Prostate gland (tissue), 2 donors: Measurements from ENCODE around the gene NTN5.

Experiments used
- CTCF ChIP-seq, 4 experiments: fragments of 200-600 bp in 2 of 4; fragments of 450-650 bp in 2 of 4; sonication (generic) in 2 of 4; IDR thresholded peaks; 1 replicate in 3 of 4; 2 replicates in 1 of 4; pipeline ENCODE4 v1.5.1; 2016 to 2019; ENCODE audit warnings: antibody characterized with exemption in 4 of 4, mild to moderate bottlenecking in 2 of 4, moderate library complexity in 2 of 4
- POLR2A ChIP-seq: fragments of 450-650 bp; IDR thresholded peaks from one replicate; pipeline ENCODE4 v1.6.1; 2016; ENCODE audit warnings: antibody characterized with exemption, mild to moderate bottlenecking
- POLR2AphosphoS5 ChIP-seq: sonication (generic); formaldehyde crosslinking; IDR thresholded peaks from one replicate; pipeline ENCODE4 v1.6.1; 2017; ENCODE audit warnings: antibody characterized with exemption

- no peak for TF ChIP-seq CTCF (IDR thresholded peaks at IDR 0.05)
- TF ChIP-seq POLR2A: no peak
- TF ChIP-seq POLR2AphosphoS5: no peak
Observed at GRCh38 chr19:48616041-48616436, 56.8 kb downstream of the NTN5 start.
